B cell (primary cell): ENCODE measurements around the gene PTCSC3. TPM values are rescaled to one million over a fixed set of nuclear protein-coding genes. Genes with fewer than 3 reads are reported as not detected.

Source experiments
- ATAC-seq: fragments of 200-7000 bp; cut with Tn5 transposase; one replicate; pipeline ENCODE4 v1.10.0; 2021; ENCODE audit warnings: low read depth, mild to moderate bottlenecking, moderate number of reproducible peaks, moderate library complexity
- CTCF ChIA-PET: fragments of 350-600 bp; sonication (Branson Sonifier 250); formaldehyde crosslinking; loops from one replicate; lab custom pipeline; 2021; ENCODE audit warnings: antibody characterized with exemption, inconsistent platforms; lab: Charles Lee
- POLR2A ChIA-PET: fragments of 350-600 bp; sonication (Branson Sonifier 250); formaldehyde crosslinking; loops from one replicate; lab custom pipeline; 2021; ENCODE audit warnings: antibody characterized with exemption; lab: Charles Lee
- DNase-seq: peaks from one replicate; pipeline ENCODE4 v3.0.0; 2013
- H2AFZ ChIP-seq: 2 replicates; pipeline ENCODE4 v1.6.1; 2012; ENCODE audit warnings: mild to moderate bottlenecking, low read depth, low read length; ENCODE audit not compliant: insufficient read depth, poor library complexity, severe bottlenecking
- H3K27ac ChIP-seq, 2 donors: 1 replicate in 1 of 2; 2 replicates in 1 of 2; pipeline ENCODE4 v1.5.1; 2012 to 2013; ENCODE audit warnings: low read length in 2 of 2, mild to moderate bottlenecking in 2 of 2, moderate library complexity in 1 of 2
- H3K27me3 ChIP-seq, 4 experiments: fragments of 200-600 bp in 1 of 4; sonication (generic) in 1 of 4; replicated peaks in 1 of 4; 1 replicate in 2 of 4; 2 replicates in 2 of 4; pipeline versions ENCODE4 v1.6.1 to v1.7.0; 2013 to 2016; ENCODE audit warnings: low read length in 3 of 4, mild to moderate bottlenecking in 2 of 4, mixed read lengths in 1 of 4, moderate library complexity in 1 of 4; ENCODE audit not compliant: insufficient read depth in 4 of 4, control insufficient read depth in 3 of 4; ENCODE audit errors: control extremely low read depth in 1 of 4
- H3K36me3 ChIP-seq, 2 experiments: replicated peaks in 1 of 2; 1 replicate in 1 of 2; 2 replicates in 1 of 2; pipeline versions ENCODE4 v1.6.1 to v1.7.1; 2013; ENCODE audit warnings: low read length in 1 of 2; ENCODE audit not compliant: insufficient read depth in 2 of 2, control insufficient read depth in 1 of 2; ENCODE audit errors: control extremely low read depth in 1 of 2, extremely low read depth in 1 of 2
- H3K4me1 ChIP-seq, 2 donors: fragments of 200-600 bp in 1 of 2; sonication (generic) in 1 of 2; 1 replicate in 1 of 2; 2 replicates in 1 of 2; pipeline versions ENCODE4 v1.5.1 to v1.6.1; 2013 to 2017; ENCODE audit warnings: low read length in 2 of 2; ENCODE audit not compliant: control insufficient read depth in 2 of 2, insufficient read depth in 2 of 2
- H3K4me2 ChIP-seq: replicated peaks from 2 replicates; pipeline ENCODE3; 2012; ENCODE audit warnings: mild to moderate bottlenecking, low read depth, low read length; ENCODE audit not compliant: poor library complexity, severe bottlenecking
- H3K4me3 ChIP-seq, 5 experiments: fragments of 200-600 bp in 1 of 5; sonication (generic) in 1 of 5; 1 replicate in 3 of 5; 2 replicates in 2 of 5; pipeline versions ENCODE4 v1.5.1 to v1.7.0; 2011 to 2016; ENCODE audit warnings: low read length in 4 of 5, mild to moderate bottlenecking in 4 of 5, low read depth in 2 of 5, control low read depth in 1 of 5, moderate library complexity in 1 of 5; ENCODE audit not compliant: insufficient read depth in 1 of 5; ENCODE audit errors: control extremely low read depth in 1 of 5, extremely low read depth in 1 of 5
- H3K79me2 ChIP-seq: fragments of 200-600 bp; sonication (generic); one replicate; pipeline ENCODE4 v1.6.0; 2016; ENCODE audit warnings: low read length; ENCODE audit not compliant: control insufficient read depth, insufficient read depth
- H3K9ac ChIP-seq: fragments of 200-600 bp; sonication (generic); 2 replicates; pipeline ENCODE4 v1.6.1; 2017; ENCODE audit warnings: mild to moderate bottlenecking, low read length, moderate library complexity
- H3K9me3 ChIP-seq, 3 donors: one replicate each; pipeline versions ENCODE4 v1.6.1 to v1.7.1; 2013; ENCODE audit warnings: low read length in 2 of 3; ENCODE audit not compliant: control insufficient read depth in 2 of 3, insufficient read depth in 1 of 3; ENCODE audit errors: control extremely low read depth in 1 of 3
- H4K20me1 ChIP-seq: 2 replicates; pipeline ENCODE4 v1.6.0; 2012; ENCODE audit warnings: mild to moderate bottlenecking, low read length; ENCODE audit not compliant: insufficient read depth, control insufficient read depth, poor library complexity, severe bottlenecking
- H3K27ac Mint-ChIP-seq: one replicate; pipeline ENCODE4 v1.8.0; 2021; ENCODE audit warnings: mixed read lengths
- H3K27me3 Mint-ChIP-seq: one replicate; pipeline ENCODE4 v1.8.0; 2021; ENCODE audit warnings: mixed read lengths
- H3K4me1 Mint-ChIP-seq: one replicate; pipeline ENCODE4 v1.8.0; 2021; ENCODE audit warnings: mixed read lengths
- H3K4me3 Mint-ChIP-seq: one replicate; pipeline ENCODE4 v1.8.0; 2021; ENCODE audit warnings: mixed read lengths
- H3K9me3 Mint-ChIP-seq: one replicate; pipeline ENCODE4 v1.8.0; 2022; ENCODE audit warnings: mixed read lengths; ENCODE audit not compliant: insufficient read depth
- EZH2 ChIP-seq: IDR thresholded peaks from 2 replicates; pipeline ENCODE4 v1.6.1; 2012; ENCODE audit warnings: borderline replicate concordance, low read depth, mild to moderate bottlenecking, moderate library complexity, low read length; ENCODE audit not compliant: insufficient read depth, poor library complexity, severe bottlenecking
- WGBS: methylation state at CpG from one replicate; pipeline ENCODE4 v1.1.5; 2013; ENCODE audit warnings: missing lambda C conversion rate; ENCODE audit not compliant: insufficient coverage; 5-methylcytosine and 5-hydroxymethylcytosine counted together
- intact Hi-C: fragments of 100-400 bp; cut with micrococcal nuclease; formaldehyde crosslinking; loops from one replicate; pipeline ENCODE4 v1.10.0; 2022
- polyA plus RNA-seq: library from polyadenylated mRNA; depleted of rRNA; stranded (reverse); fragments of >200 nt; gene quantifications from 2 replicates; pipeline ENCODE4 v1.2.3, GENCODE V29; 2012
- total RNA-seq, 2 donors: library from RNA; stranded (reverse); fragments of 120-200 nt in 1 of 2; gene quantifications; 1 replicate in 1 of 2; 2 replicates in 1 of 2; pipeline versions ENCODE4 v1.2.3 to v1.2.4, GENCODE V29; 2013 to 2022
- TF ChIP-seq, protein P1 (sequence below): fragments of 200-600 bp; IDR thresholded peaks from one replicate; pipeline ENCODE4 v1.8.0; 2022; ENCODE audit warnings: antibody characterized with exemption, mild to moderate bottlenecking

PTCSC3 gene
- total and polyA plus RNA-seq, 2 donors (not counting 1 experiment from before 2014, with no cell fraction given), result not detected

DNA sequence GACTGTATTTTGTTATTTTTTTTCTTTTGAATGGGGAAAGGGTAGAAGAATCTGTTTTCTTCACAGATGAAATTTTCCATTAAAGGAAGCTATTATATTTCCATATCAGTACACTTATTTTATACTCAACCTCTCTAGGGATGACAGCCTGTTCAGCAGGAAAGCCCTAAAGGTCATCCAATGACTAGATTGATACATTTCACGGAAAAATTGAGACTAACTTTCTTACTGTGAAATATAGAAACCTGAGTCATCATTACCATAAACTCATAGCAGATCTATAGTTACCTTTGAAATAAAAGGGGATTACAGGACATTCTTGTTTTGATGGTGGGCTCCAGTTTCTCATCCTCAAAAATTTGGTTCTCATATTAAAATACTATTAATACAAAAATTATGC lies 36.1 kb upstream of the PTCSC3 start:
- Histone ChIP-seq H3K79me2 (no peaks in the 10 kb centered on the region), H3K27ac (no peak overlapping the region), H3K9ac (no peak overlapping the region), H3K36me3 (no peaks in the 10 kb centered on the region), H3K4me2 (no peak overlapping the region), H3K4me3 (no peak overlapping the region), H3K9me3 (no peaks in the 10 kb centered on the region), H2AFZ (no peak overlapping the region), H3K4me1 (no peaks in the 10 kb centered on the region), H3K27me3 (peaks cover 0 to 1% (median 0%) of the 10 kb centered on the region in 4 experiments), H4K20me1 (no peaks in the 10 kb centered on the region)
- no peaks in the 10 kb centered on the region for H3K9me3 Mint-ChIP-seq
- intact Hi-C loops, result no loop called here
- POLR2A ChIA-PET, result no interaction called here
- CTCF ChIA-PET, result no interaction called here
- WGBS, result no CpG with 5 or more reads among the region's 1 CpG
- no peak for ATAC-seq
- no peak for DNase-seq
- peaks cover 4% of the 10 kb centered on the region for H3K27me3 Mint-ChIP-seq
- no peak for TF ChIP-seq EZH2
- TF ChIP-seq, protein P1, sequence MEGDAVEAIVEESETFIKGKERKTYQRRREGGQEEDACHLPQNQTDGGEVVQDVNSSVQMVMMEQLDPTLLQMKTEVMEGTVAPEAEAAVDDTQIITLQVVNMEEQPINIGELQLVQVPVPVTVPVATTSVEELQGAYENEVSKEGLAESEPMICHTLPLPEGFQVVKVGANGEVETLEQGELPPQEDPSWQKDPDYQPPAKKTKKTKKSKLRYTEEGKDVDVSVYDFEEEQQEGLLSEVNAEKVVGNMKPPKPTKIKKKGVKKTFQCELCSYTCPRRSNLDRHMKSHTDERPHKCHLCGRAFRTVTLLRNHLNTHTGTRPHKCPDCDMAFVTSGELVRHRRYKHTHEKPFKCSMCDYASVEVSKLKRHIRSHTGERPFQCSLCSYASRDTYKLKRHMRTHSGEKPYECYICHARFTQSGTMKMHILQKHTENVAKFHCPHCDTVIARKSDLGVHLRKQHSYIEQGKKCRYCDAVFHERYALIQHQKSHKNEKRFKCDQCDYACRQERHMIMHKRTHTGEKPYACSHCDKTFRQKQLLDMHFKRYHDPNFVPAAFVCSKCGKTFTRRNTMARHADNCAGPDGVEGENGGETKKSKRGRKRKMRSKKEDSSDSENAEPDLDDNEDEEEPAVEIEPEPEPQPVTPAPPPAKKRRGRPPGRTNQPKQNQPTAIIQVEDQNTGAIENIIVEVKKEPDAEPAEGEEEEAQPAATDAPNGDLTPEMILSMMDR, result no peak
- H3K27ac Mint-ChIP-seq, result no peak overlapping the region
- no peaks in the 10 kb centered on the region for H3K4me1 Mint-ChIP-seq
- H3K4me3 Mint-ChIP-seq, result no peak overlapping the region

DNA sequence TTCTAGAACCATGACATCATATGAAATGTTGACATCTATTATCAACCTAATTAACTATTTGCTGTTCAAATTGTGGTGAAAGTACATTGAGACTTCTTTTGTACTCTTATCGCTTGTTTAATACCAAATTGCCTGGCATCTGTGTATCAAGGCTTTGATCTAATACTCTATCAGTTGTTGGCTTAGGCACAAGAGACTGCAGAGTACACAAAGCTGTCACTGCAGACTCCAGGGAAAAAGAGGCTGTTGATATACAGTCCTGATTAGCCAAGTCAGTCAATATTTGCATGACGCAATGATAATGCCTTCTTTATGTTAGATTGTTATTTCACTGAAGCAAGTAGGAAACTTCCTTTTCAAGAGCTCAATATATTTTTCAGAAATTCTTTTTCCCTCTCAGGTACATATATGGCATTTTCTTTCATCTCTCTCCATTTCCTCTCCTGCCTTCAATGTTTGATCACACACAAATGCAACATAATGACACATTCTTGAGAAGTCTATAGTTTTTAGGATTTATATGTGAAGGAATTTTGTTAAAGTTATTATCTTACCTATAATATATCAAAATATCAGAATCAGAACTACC lies 32.3 kb upstream of the PTCSC3 start:
- CTCF ChIA-PET, result no interaction called here
- no peaks in the 10 kb centered on the region for H3K27me3 Mint-ChIP-seq
- Histone ChIP-seq H3K27ac (no peak overlapping the region), H3K4me1 (no peaks in the 10 kb centered on the region), H3K36me3 (no peaks in the 10 kb centered on the region), H3K9me3 (peaks cover 0 to 1% (median 0%) of the 10 kb centered on the region in 3 donors), H2AFZ (no peak overlapping the region), H3K4me3 (no peak overlapping the region), H3K79me2 (no peaks in the 10 kb centered on the region), H3K27me3 (no peaks in the 10 kb centered on the region), H3K4me2 (no peak overlapping the region), H4K20me1 (no peaks in the 10 kb centered on the region), H3K9ac (no peak overlapping the region)
- intact Hi-C loops, result no loop called here
- no peak overlapping the region for H3K27ac Mint-ChIP-seq
- POLR2A ChIA-PET, result no interaction called here
- no peak for ATAC-seq
- no peak for DNase-seq
- peaks cover 4% of the 10 kb centered on the region for H3K9me3 Mint-ChIP-seq
- H3K4me3 Mint-ChIP-seq, result no peak overlapping the region
- no peak for TF ChIP-seq EZH2
- TF ChIP-seq, protein P1, result no peak
- H3K4me1 Mint-ChIP-seq, result no peaks in the 10 kb centered on the region
- no CpG with 5 or more reads among the region's 2 CpGs for WGBS
